ENCODE data around the gene ITSN1. TPM values are rescaled to one million over a fixed set of nuclear protein-coding genes. Genes with fewer than 3 reads are reported as not detected.

The ITSN1 gene
- total and polyA plus RNA-seq, 2 of the 13 experiments (the other 11 are each of a cell fraction or from before 2014, with no cell fraction given): 26.1 to 33.8 TPM

DNA sequence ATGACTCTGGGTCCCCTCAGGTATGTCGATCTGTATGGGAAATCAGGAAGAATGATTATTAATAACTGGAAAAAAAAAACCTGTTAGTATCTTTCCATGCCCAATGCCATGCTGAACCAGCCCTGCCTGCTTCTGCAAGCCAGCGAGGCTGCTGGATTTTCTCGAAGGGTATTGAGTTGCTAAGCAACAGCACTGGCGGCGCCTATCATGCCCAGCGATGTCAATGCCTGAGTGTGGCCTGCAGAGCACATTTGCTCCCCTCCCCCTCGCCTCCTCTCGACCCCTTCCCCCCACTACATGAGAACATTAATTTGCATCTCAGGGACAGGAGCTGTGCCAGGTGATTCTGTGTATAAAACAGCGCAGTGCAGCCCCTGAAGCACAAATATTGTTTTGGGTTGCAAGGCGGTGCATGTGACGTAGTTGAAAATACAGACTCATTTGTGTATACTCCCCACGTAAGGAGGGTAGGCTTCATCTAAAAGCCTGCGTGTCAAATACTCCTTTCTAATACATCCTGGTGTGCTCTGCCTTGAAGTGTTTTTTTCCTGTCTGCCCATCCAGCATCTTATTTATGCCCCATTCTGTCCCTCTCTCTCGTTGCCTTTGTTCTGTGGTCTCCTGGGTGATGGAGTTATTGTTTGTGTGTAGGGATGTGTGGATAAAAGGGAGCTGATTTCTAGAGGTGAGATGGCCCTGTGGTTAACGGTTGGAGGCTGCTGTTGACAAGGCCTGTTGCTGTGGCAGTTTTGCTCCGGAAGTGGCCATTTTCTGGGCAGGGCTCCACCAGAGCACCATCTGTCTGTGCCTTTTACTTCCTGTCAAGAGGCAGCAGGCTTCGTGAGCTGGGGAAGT is 306.0 kb downstream of the ITSN1 start (continued):
- TF ChIP-seq, protein P1, sequence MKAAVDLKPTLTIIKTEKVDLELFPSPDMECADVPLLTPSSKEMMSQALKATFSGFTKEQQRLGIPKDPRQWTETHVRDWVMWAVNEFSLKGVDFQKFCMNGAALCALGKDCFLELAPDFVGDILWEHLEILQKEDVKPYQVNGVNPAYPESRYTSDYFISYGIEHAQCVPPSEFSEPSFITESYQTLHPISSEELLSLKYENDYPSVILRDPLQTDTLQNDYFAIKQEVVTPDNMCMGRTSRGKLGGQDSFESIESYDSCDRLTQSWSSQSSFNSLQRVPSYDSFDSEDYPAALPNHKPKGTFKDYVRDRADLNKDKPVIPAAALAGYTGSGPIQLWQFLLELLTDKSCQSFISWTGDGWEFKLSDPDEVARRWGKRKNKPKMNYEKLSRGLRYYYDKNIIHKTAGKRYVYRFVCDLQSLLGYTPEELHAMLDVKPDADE (CRISPR knock-in tag; IDR thresholded peaks at IDR 0.05): no peak

DNA sequence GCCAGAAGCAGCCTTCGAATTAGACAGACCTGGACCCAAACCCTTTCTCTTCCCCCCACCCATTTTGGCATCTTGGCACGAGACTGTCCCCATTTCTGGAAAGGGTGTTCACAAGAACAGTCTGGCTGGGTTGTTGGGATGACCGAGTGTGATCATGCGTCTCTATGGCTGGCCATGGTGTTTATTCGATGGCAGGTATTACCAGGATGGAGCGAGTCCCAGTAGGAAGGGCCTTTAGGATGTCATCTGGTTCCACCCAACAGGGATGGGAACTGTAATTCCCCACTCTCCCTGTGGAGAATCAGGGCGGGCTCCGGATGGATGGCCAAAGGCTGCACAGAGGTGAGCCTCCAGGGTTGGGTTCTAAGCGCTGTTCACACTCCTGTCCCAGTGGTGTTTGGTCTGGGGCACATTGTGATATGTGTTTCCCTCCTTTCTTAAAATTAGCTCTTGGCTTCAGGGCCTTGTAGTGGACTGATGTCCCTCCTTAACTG is 306.7 kb downstream of the ITSN1 start:
- no peak overlapping the region for H3K27ac ChIP-seq (ENCODE audit: extremely low read length, insufficient read depth, low read length)
- no TSS peak for BruUV-seq (replicated peaks)
- WGBS (ENCODE audit: low lambda C conversion rate): 97% methylated on average over 9 of the region's 9 CpGs
- peak overlapping the region; percentile 23 for H2AFZ ChIP-seq (ENCODE audit: low read length)
- no peak for TF ChIP-seq RFX3 (CRISPR knock-in tag; IDR thresholded peaks at IDR 0.05)
- TF ChIP-seq ZNF136 (CRISPR knock-in tag; IDR thresholded peaks at IDR 0.05; ENCODE audit: low read depth): no peak
- no peak for TF ChIP-seq HOXA5 (CRISPR knock-in tag; IDR thresholded peaks at IDR 0.05)
- TF ChIP-seq, protein P2, sequence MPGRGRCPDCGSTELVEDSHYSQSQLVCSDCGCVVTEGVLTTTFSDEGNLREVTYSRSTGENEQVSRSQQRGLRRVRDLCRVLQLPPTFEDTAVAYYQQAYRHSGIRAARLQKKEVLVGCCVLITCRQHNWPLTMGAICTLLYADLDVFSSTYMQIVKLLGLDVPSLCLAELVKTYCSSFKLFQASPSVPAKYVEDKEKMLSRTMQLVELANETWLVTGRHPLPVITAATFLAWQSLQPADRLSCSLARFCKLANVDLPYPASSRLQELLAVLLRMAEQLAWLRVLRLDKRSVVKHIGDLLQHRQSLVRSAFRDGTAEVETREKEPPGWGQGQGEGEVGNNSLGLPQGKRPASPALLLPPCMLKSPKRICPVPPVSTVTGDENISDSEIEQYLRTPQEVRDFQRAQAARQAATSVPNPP (CRISPR knock-in tag; IDR thresholded peaks at IDR 0.05): no peak
- no peak for TF ChIP-seq ZNF614 (CRISPR knock-in tag; IDR thresholded peaks at IDR 0.05; ENCODE audit: borderline replicate concordance)
- H3K4me2 ChIP-seq (ENCODE audit: low read depth, low read length): no peak overlapping the region
- H3K79me2 ChIP-seq (ENCODE audit: insufficient read depth, low read length): no peaks in the 10 kb centered on the region
- H3K4me3 ChIP-seq (replicated peaks in 1 of 3; ENCODE audit: insufficient read depth in 1 of 3, low read depth in 2 of 3, low read length in 3 of 3): no peak overlapping the region
- DNase-seq (ENCODE audit: low spot score): no peak
- no peaks in the 10 kb centered on the region for H3K36me3 ChIP-seq (replicated peaks in 1 of 2; ENCODE audit: control insufficient read depth in 1 of 2, insufficient read depth in 2 of 2, low read length in 2 of 2)
- intact Hi-C loops (cut with micrococcal nuclease; ENCODE audit: unreplicated experiment): no loop called here
- no peak for FAIRE-seq
- peaks cover 29% of the 10 kb centered on the region for H3K4me1 ChIP-seq (ENCODE audit: insufficient read depth, low read length)
- ChIA-PET POLR2A (no interaction called here), CTCF (ENCODE audit: low intra/inter-chr PET ratio, low total read pairs) (no interaction called here)
- no peaks in the 10 kb centered on the region for H4K20me1 ChIP-seq (ENCODE audit: insufficient read depth, low read length)
- no peaks in the 10 kb centered on the region for H3K27me3 ChIP-seq (ENCODE audit: control insufficient read depth in 1 of 2, insufficient read depth in 2 of 2, low read length in 2 of 2)
- no peak overlapping the region for H3K9ac ChIP-seq (ENCODE audit: insufficient read depth, low read depth, low read length)
- ATAC-seq: no peak
- in situ Hi-C loops (cut with HindIII; ENCODE audit: extremely low pct_ligation_motif_present, low pct_unique_long_range_greater_than_20kb): no loop called here
- no peaks in the 10 kb centered on the region for H3K9me3 ChIP-seq (ENCODE audit: low read length)

Other genes with a start within 250 kb of the ITSN1 start
- 50.3 and 61.3 TPM in 2 replicates for gene IFNGR2, start 239.1 kb upstream of the ITSN1 start, total RNA-seq (2016; rRNA removed; fragmentation: Illumina TruSeq; extraction: Trizol)
- 107 and 117 TPM in 2 replicates for gene IFNGR2, start 239.1 kb upstream of the ITSN1 start, polyA plus RNA-seq (2011; rRNA removed)
- gene TMEM50B, start 162.5 kb upstream of the ITSN1 start, total RNA-seq (2016; rRNA removed; fragmentation: Illumina TruSeq; extraction: Trizol): 13.9 and 29.9 TPM in 2 replicates
- 45.4 and 46.3 TPM in 2 replicates for gene TMEM50B, start 162.5 kb upstream of the ITSN1 start, polyA plus RNA-seq (2011; rRNA removed)
- gene DNAJC28, start 150.8 kb upstream of the ITSN1 start, total RNA-seq (2016; rRNA removed; fragmentation: Illumina TruSeq; extraction: Trizol): 2.5 and 3.3 TPM in 2 replicates
- 1.1 and 1.5 TPM in 2 replicates for gene DNAJC28, start 150.8 kb upstream of the ITSN1 start, polyA plus RNA-seq (2011; rRNA removed)
- gene GART, start 100.4 kb upstream of the ITSN1 start, total RNA-seq (2016; rRNA removed; fragmentation: Illumina TruSeq; extraction: Trizol): 109 and 151 TPM in 2 replicates
- 17.7 and 17.9 TPM in 2 replicates for gene GART, start 100.4 kb upstream of the ITSN1 start, polyA plus RNA-seq (2011; rRNA removed)
- gene SON, start 99.5 kb upstream of the ITSN1 start, total RNA-seq (2016; rRNA removed; fragmentation: Illumina TruSeq; extraction: Trizol): 78.3 and 291 TPM in 2 replicates
- 60.8 and 61.3 TPM in 2 replicates for gene SON, start 99.5 kb upstream of the ITSN1 start, polyA plus RNA-seq (2011; rRNA removed)
- gene DONSON, start 53.8 kb upstream of the ITSN1 start, total RNA-seq (2016; rRNA removed; fragmentation: Illumina TruSeq; extraction: Trizol): 60.8 and 63.6 TPM in 2 replicates
- 23.8 and 35.4 TPM in 2 replicates for gene DONSON, start 53.8 kb upstream of the ITSN1 start, polyA plus RNA-seq (2011; rRNA removed)
- gene CRYZL1, start 760 bp upstream of the ITSN1 start, total RNA-seq (2016; rRNA removed; fragmentation: Illumina TruSeq; extraction: Trizol): 20.3 and 25.9 TPM in 2 replicates
- 27.7 and 29.9 TPM in 2 replicates for gene CRYZL1, start 760 bp upstream of the ITSN1 start, polyA plus RNA-seq (2011; rRNA removed)